Neural cell (in vitro differentiated cells): ENCODE data around the gene CCND1. TPM values are rescaled to one million over a fixed set of nuclear protein-coding genes. Genes with fewer than 3 reads are reported as not detected.
"Not testable (repeated sequence)": the region's sequence is repeated elsewhere in the genome, so short reads cannot be mapped to it uniquely, and the experiment has no call there.

Experiments used
- H2AFZ ChIP-seq: fragments of 200-600, 300-800 bp; sonication (generic), shearing (Covaris generic); 2 replicates; pipeline ENCODE4 v1.6.0; 2014; ENCODE audit warnings: low read depth, mild to moderate bottlenecking, antibody characterized with exemption, low read length, moderate library complexity
- H3F3A ChIP-seq: fragments of 200-600 bp; shearing (Covaris generic); 2 replicates; pipeline ENCODE4 v1.6.1; 2016; ENCODE audit warnings: mild to moderate bottlenecking, moderate library complexity, mixed read lengths, antibody characterized with exemption, low read length; ENCODE audit not compliant: insufficient read depth, poor library complexity, severe bottlenecking
- H3K27ac ChIP-seq: fragments of 200-600, 300-800 bp; sonication (generic), shearing (Covaris generic); 2 replicates; pipeline ENCODE4 v1.5.1; 2014; ENCODE audit warnings: mild to moderate bottlenecking, low read length, moderate library complexity
- H3K27me3 ChIP-seq: fragments of 300-800, 200-600 bp; sonication (generic), shearing (Covaris generic); 2 replicates; pipeline ENCODE4 v1.6.0; 2014; ENCODE audit warnings: mild to moderate bottlenecking, low read depth, low read length, moderate library complexity; ENCODE audit not compliant: insufficient read depth
- H3K36me3 ChIP-seq: fragments of 300-800, 200-600 bp; sonication (generic), shearing (Covaris generic); 2 replicates; pipeline ENCODE4 v1.5.1; 2014; ENCODE audit warnings: mild to moderate bottlenecking, antibody characterized with exemption, low read length, moderate library complexity; ENCODE audit not compliant: insufficient read depth
- H3K4me2 ChIP-seq: fragments of 300-800, 200-600 bp; sonication (generic), shearing (Covaris generic); 2 replicates; pipeline ENCODE4 v1.6.0; 2014; ENCODE audit warnings: mild to moderate bottlenecking, low read length
- H3K4me3 ChIP-seq: fragments of 300-800, 200-600 bp; sonication (generic), shearing (Covaris generic); 2 replicates; pipeline ENCODE4 v1.5.1; 2014; ENCODE audit warnings: mild to moderate bottlenecking, low read length, moderate library complexity
- H3K79me2 ChIP-seq: fragments of 200-600 bp; shearing (Covaris generic); replicated peaks from 2 replicates; pipeline ENCODE4 v1.6.0; 2014; ENCODE audit warnings: mild to moderate bottlenecking, low read length, moderate library complexity; ENCODE audit not compliant: insufficient read depth
- H3K9ac ChIP-seq: fragments of 300-800, 200-600 bp; sonication (generic), shearing (Covaris generic); 2 replicates; pipeline ENCODE4 v1.6.1; 2016; ENCODE audit warnings: mild to moderate bottlenecking, low read length, mixed read lengths
- H3K9me2 ChIP-seq: fragments of 200-600 bp; shearing (Covaris generic); 2 replicates; pipeline ENCODE4 v1.6.1; 2016; ENCODE audit warnings: mild to moderate bottlenecking, low read length, mixed read lengths; ENCODE audit not compliant: insufficient read depth
- H3K9me3 ChIP-seq: fragments of 200-600, 300-800 bp; sonication (generic), shearing (Covaris generic); 2 replicates; pipeline ENCODE4 v1.6.1; 2016; ENCODE audit warnings: mild to moderate bottlenecking, mixed run types, low read length, moderate library complexity, mixed read lengths
- H4K20me1 ChIP-seq: fragments of 200-600 bp; shearing (Covaris generic); 2 replicates; pipeline ENCODE4 v1.6.1; 2016; ENCODE audit warnings: mild to moderate bottlenecking, mixed run types; ENCODE audit not compliant: insufficient read depth
- CTCF ChIP-seq: fragments of 450-650 bp; IDR thresholded peaks from 2 replicates; pipeline ENCODE4 v1.5.1; 2014; ENCODE audit warnings: antibody characterized with exemption, mild to moderate bottlenecking, moderate library complexity; ENCODE audit not compliant: poor library complexity, severe bottlenecking
- EP300 ChIP-seq: fragments of 450-650 bp; conservative IDR thresholded peaks from 2 replicates; pipeline ENCODE4 v1.6.1; 2014; ENCODE audit warnings: antibody characterized with exemption, mild to moderate bottlenecking, moderate library complexity; ENCODE audit not compliant: poor library complexity, severe bottlenecking
- EZH2 ChIP-seq: fragments of 200-600, 300-800 bp; shearing (Covaris generic), sonication (generic); IDR thresholded peaks from 2 replicates; pipeline ENCODE4 v1.6.1; 2014; ENCODE audit warnings: antibody characterized with exemption, low read length, borderline replicate concordance, mild to moderate bottlenecking; ENCODE audit not compliant: insufficient read depth, poor library complexity, severe bottlenecking
- MXI1 ChIP-seq: fragments of 450-650 bp; conservative IDR thresholded peaks from 2 replicates; pipeline ENCODE4 v1.6.1; 2014; ENCODE audit warnings: antibody characterized with exemption, mild to moderate bottlenecking; ENCODE audit not compliant: poor library complexity, severe bottlenecking
- POLR2AphosphoS5 ChIP-seq: IDR thresholded peaks from 2 replicates; pipeline ENCODE4 v1.6.1; 2012
- RAD21 ChIP-seq: fragments of 450-650 bp; conservative IDR thresholded peaks from 2 replicates; pipeline ENCODE4 v1.6.1; 2014; ENCODE audit warnings: antibody characterized with exemption, mild to moderate bottlenecking, moderate library complexity
- REST ChIP-seq: IDR thresholded peaks from 2 replicates; pipeline ENCODE4 v1.6.1; 2012; ENCODE audit warnings: borderline replicate concordance
- SMC3 ChIP-seq: fragments of 450-650 bp; conservative IDR thresholded peaks from 2 replicates; pipeline ENCODE4 v1.6.1; 2014; ENCODE audit warnings: antibody characterized with exemption, mild to moderate bottlenecking, moderate library complexity; ENCODE audit not compliant: poor library complexity
- TAF1 ChIP-seq: IDR thresholded peaks from 2 replicates; pipeline ENCODE4 v1.6.1; 2012; ENCODE audit warnings: low read depth
- polyA plus RNA-seq: library from polyadenylated mRNA; depleted of rRNA; stranded (reverse); fragments of >200 nt; gene quantifications from 2 replicates; pipeline ENCODE4 v1.2.3, GENCODE V29; 2014

Gene CCND1
- polyA plus RNA-seq, 1 donor from 2014 or later: 2.7 TPM

GRCh38 chr11:69686856-69687255 lies 45.9 kb downstream of the CCND1 start:
- Histone ChIP-seq H2AFZ (no peak overlapping the region), H3K4me3 (no peak overlapping the region), H3K9ac (no peak overlapping the region), H3F3A (no peaks in the 10 kb centered on the region), H4K20me1 (no peaks in the 10 kb centered on the region), H3K36me3 (no peaks in the 10 kb centered on the region), H3K9me3 (no peaks in the 10 kb centered on the region), H3K27ac (no peak overlapping the region), H3K27me3 (peaks cover 5% of the 10 kb centered on the region), H3K4me2 (no peak overlapping the region), H3K79me2 (no peaks in the 10 kb centered on the region), H3K9me2 (no peaks in the 10 kb centered on the region)
- TF ChIP-seq REST (no peak), EZH2 (no peak), RAD21 (no peak), CTCF (no peak), EP300 (no peak), SMC3 (no peak), TAF1 (no peak), MXI1 (no peak), POLR2AphosphoS5 (no peak)

GRCh38 chr11:69687969-69688771 lies 47.2 kb downstream of the CCND1 start:
- H4K20me1 ChIP-seq, H3K9me2 ChIP-seq, H3F3A ChIP-seq, H3K79me2 ChIP-seq, H3K27ac ChIP-seq, H3K9ac ChIP-seq, H3K4me2 ChIP-seq, H3K9me3 ChIP-seq, H2AFZ ChIP-seq, H3K36me3 ChIP-seq, H3K27me3 ChIP-seq, H3K4me3 ChIP-seq: not testable (repeated sequence)
